HFF-Myc (cell line): ENCODE results near the gene USP24.
"Not testable (repeated sequence)": the region's sequence is repeated elsewhere in the genome, so short reads cannot be mapped to it uniquely, and the experiment has no call there.

Experiments
- DNase-seq: peaks from one replicate; pipeline ENCODE4 v3.0.0-alpha.2; 2011; ENCODE audit warnings: low read depth; ENCODE audit errors: extremely low read depth
- H3K4me3 ChIP-seq: replicated peaks from 2 replicates; pipeline ENCODE4 v1.5.1; 2011; ENCODE audit warnings: low read depth, mild to moderate bottlenecking, control low read depth, low read length
- TF ChIP-seq, protein P1 (sequence below): IDR thresholded peaks from 2 replicates; pipeline ENCODE4 v1.5.1; 2012; ENCODE audit warnings: mild to moderate bottlenecking, low read depth, low read length, control low read depth; ENCODE audit errors: missing control alignments

The USP24 gene

DNA sequence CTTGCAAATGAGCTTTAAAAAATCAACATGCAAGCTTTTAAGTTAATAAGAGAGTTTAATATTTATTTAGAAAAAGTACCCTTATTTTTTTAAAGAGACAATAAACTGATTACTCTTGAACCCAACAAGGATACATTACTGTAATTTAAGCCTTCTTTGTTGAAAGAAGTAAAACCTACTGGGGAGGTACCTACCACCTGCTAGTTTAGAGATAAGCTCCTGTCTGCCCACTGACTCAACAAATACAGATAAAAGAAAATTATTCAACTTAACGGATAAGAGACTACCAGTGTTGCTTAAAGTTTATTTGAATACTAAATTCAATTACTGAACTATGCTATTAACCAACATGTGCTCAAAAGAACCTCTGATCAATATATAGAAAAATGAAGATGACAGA lies 23.1 kb downstream of the USP24 start:
- H3K4me3 ChIP-seq, result no peak overlapping the region
- DNase-seq, result no peak
- TF ChIP-seq, protein P1, sequence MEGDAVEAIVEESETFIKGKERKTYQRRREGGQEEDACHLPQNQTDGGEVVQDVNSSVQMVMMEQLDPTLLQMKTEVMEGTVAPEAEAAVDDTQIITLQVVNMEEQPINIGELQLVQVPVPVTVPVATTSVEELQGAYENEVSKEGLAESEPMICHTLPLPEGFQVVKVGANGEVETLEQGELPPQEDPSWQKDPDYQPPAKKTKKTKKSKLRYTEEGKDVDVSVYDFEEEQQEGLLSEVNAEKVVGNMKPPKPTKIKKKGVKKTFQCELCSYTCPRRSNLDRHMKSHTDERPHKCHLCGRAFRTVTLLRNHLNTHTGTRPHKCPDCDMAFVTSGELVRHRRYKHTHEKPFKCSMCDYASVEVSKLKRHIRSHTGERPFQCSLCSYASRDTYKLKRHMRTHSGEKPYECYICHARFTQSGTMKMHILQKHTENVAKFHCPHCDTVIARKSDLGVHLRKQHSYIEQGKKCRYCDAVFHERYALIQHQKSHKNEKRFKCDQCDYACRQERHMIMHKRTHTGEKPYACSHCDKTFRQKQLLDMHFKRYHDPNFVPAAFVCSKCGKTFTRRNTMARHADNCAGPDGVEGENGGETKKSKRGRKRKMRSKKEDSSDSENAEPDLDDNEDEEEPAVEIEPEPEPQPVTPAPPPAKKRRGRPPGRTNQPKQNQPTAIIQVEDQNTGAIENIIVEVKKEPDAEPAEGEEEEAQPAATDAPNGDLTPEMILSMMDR, result no peak

DNA sequence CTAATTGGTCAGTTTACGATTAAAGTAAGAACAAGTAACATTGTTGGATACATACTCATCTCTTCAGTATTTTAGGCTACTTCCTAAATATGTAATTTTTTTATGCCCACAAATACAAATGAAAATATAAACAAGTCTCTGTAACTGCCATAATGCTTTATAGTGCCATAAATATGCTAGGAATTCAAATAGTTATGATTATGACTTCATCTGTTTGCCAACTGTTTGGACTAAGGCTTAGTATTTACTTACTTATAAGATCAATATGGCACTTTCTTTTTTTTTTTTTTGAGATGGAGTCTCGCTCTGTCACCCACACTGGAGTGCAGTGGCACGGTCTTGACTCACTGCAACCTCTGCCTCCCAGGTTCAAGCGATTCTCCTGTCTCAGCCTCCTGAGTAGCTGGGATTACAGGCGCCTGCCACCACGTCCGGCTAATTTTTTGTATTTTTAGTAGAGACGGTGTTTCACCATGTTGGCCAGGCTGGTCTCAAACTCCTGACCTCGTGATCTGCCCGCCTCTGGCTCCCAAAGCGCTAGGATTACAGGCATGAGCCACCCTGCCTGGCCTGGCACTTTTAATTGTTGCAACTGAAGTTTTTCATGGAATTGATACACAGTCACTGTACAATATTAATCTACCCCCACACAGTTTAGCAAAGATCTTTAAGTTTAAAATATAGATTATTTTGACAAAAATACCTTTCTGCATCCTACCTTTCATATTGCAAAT lies 23.8 kb downstream of the USP24 start:
- H3K4me3 ChIP-seq, DNase-seq: not testable (repeated sequence)

DNA sequence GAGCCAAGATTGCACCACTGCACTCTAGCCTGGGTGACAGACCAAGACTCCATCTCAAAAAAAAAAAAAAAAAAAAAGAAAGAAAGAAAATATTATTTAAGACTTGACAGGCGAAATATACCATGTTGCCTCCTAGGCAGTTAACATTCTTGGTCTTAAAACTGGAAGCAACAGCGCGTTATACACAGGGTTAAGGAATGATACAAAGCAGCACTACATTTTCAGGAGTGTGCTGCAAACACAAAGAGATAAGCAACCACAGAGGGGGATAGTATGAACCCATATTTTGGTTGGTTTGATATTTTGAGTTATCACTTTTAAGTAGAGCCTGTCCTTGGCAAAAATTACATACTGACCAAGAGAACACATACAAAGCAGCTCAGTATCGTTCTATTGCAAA lies 25.1 kb downstream of the USP24 start:
- DNase-seq, result no peak
- TF ChIP-seq, protein P1, result no peak
- no peak overlapping the region for H3K4me3 ChIP-seq

DNA sequence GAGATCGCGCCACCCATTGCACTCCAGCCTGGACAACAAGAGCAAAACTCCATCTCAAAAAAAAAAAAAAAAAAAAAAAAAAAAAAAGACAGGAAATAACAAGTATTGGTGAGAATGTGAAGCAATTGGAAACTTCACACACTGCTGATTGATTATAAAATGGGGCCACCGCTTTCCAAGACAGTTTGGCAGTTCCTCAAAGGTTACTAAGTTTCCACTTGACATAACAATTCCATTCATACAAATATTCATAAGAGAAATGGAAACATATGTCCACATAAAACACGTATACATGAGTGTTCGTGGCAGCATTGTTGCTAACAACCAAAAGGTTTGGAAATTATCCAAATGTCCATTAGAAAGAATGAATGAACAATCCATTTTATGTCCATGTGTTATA lies 26.3 kb downstream of the USP24 start:
- TF ChIP-seq, protein P1, result no peak
- no peak overlapping the region for H3K4me3 ChIP-seq
- DNase-seq, result no peak

DNA sequence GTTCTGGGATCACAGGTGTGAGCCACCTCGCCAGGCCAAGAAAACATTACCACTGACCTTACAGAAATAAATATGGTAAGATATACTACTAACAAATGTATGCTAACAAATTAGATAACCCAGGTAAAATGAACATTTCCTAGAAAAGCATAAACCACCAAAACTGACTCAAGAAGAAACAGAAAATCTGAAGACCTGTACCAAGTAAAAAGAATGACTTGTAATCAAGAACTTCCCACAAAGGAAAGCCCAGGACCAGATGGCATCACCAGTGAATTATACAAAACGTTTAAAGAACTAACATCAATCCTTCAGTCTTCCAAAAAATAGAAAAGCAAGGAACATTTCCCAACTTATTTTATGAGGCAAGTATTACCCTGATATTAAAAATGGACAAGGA lies 29.3 kb downstream of the USP24 start:
- TF ChIP-seq, protein P1, result no peak
- no peak overlapping the region for H3K4me3 ChIP-seq
- no peak for DNase-seq

DNA sequence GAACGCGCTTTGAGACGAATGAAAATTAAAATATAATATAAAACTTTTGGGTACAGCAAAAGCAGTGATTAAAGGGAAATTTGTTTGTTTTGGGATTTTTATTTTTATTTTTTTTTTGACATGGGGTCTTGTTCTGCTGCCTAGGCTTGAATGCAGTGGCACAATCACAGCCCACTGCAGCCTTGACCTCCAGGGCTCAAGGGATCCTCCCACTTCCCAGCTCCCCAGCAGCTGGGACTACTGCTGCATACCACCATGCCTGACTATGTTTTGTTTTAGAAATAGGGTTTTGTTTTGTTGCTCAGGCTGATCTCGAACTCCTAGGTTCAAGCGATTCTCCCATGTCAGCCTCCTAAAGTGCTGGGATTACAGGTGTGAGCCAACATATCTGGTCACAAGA lies 30.3 kb downstream of the USP24 start:
- no peak overlapping the region for H3K4me3 ChIP-seq
- TF ChIP-seq, protein P1, result no peak
- DNase-seq, result no peak

DNA sequence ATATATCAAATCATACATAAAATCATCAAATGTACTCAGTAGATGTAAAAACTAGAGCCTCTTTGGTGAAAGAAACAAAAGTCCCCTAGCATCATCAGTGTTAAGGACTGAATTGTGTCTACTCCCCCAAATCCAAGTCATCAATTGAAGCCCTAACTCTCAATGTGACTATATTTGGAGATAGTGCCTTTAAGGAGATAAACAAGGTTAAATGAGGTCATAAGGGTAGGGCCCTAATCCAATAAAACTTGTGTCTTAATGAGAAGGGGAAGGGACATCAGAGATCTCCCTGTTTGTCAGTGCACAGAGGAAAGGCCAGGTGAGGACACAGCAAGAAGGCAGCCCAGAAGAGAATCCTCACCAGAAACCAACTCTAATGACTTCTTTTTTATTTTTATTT lies 33.5 kb downstream of the USP24 start:
- no peak overlapping the region for H3K4me3 ChIP-seq
- TF ChIP-seq, protein P1, result no peak
- no peak for DNase-seq
